Thyroid gland (tissue), 4 donors: ENCODE data around the gene ARHGEF5.

ENCODE experiments used
- CTCF ChIP-seq, 6 experiments: fragments of 200-600 bp in 3 of 6; fragments of 450-650 bp in 3 of 6; sonication (generic) in 3 of 6; IDR thresholded peaks; one replicate each; pipeline ENCODE4 v1.5.1; 2016 to 2019; ENCODE audit warnings: antibody characterized with exemption in 6 of 6, mild to moderate bottlenecking in 2 of 6, inconsistent platforms in 1 of 6, moderate library complexity in 1 of 6
- POLR2A ChIP-seq, 2 donors: fragments of 450-650 bp; IDR thresholded peaks; one replicate each; pipeline ENCODE4 v1.6.1; 2017; ENCODE audit warnings: antibody characterized with exemption in 2 of 2, mild to moderate bottlenecking in 2 of 2, moderate library complexity in 1 of 2

- no peak for TF ChIP-seq CTCF (IDR thresholded peaks at IDR 0.05)
- no peak for TF ChIP-seq POLR2A (IDR thresholded peaks at IDR 0.05)
These were observed 31.5 kb downstream of the ARHGEF5 start for GRCh38 chr7:144386741-144387140.
